ENCODE data around the gene CMTM8.

Gene CMTM8

DNA sequence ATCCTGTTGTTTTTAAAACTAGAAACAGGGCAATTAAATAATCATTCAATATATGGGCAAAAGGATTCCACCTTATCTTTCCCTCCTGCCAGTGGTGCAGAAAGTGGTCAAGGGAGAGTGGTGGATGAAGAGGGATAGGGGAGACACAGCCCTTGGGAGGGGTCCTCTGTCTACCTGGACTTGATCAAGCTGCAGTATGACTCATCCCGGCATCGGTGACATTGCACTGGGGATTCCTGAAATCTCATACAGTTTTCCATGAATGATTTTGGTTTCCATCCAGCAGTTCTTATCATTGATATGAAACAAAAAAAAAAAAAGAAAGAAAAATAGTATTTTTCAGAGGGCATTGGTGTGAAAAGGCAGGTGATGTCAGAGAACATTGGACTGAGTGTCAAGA lies 62.9 kb downstream of the CMTM8 start:
- no peak overlapping the region for H3K27ac Mint-ChIP-seq
- H3K9me3 Mint-ChIP-seq, result no peaks in the 10 kb centered on the region
- no peak for DNase-seq
- H3K27me3 Mint-ChIP-seq, result no peaks in the 10 kb centered on the region
- H3K4me1 Mint-ChIP-seq (ENCODE audit: low read depth), result peaks cover 70% of the 10 kb centered on the region
- no peak overlapping the region for H3K4me3 Mint-ChIP-seq
- H3K36me3 Mint-ChIP-seq (ENCODE audit: low read depth), result no peaks in the 10 kb centered on the region

DNA sequence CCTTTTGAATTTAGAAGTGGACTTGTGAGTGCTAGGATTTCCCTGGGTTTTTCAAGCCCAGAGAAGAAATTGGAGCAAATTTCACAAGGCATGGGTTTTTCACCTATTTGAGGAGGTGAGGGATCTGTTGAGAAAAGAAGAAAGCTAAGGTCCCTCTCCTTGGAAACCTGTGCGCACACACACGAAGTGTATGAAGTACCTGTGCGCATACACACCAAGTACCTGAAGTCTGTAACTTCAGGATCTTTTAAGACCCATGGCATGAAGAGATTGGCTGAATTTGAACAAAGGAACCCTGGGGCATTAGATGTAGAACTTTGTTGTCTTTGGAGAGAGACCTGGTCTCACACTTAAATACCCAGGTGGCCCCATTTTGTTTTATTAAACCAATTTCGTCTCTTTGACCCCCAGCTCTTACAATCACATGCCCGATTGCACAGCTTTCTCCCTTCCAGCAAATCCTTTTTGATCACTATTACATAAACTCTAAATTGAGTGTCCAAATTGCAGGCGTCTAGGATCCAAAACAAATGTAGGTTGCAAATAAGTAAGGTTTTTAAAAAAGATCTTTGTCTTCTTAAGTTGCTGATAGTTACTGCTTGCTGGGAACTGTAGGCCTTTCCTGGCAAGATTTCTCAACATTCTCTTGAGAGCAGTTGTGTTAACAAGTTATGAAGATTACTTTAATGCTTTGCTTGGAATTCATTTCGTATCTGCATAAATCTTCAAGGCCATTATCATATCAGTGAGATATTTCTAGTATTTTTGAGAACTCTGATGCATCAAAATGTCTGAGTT lies 64.3 kb downstream of the CMTM8 start:
- Mint-ChIP-seq H3K27ac (peak overlapping the region; percentile 81), H3K4me3 (peak overlapping the region; percentile 59), H3K27me3 (no peaks in the 10 kb centered on the region), H3K9me3 (no peaks in the 10 kb centered on the region), H3K36me3 (ENCODE audit: low read depth) (no peaks in the 10 kb centered on the region), H3K4me1 (ENCODE audit: low read depth) (peaks cover 61% of the 10 kb centered on the region)
- no peak for DNase-seq

DNA sequence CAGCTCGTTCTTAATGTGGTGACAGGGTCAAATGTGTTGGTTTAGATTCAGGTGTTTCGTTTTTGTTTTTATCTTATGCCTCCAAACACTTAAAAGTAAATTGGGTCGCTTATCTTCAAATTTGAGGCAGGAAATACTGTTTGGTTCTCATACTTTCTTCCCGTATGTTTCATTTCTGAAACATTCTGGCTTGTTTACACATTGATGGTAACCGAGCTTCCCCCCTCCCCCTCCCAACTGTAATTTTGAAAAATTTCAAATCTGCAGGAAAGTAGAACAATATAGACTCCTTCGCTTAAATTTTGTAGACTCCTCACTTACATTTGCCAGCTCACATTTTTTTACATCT lies 64.9 kb downstream of the CMTM8 start:
- no peak for DNase-seq
- H3K36me3 Mint-ChIP-seq (ENCODE audit: low read depth), result no peaks in the 10 kb centered on the region
- no peaks in the 10 kb centered on the region for H3K27me3 Mint-ChIP-seq
- H3K9me3 Mint-ChIP-seq, result no peaks in the 10 kb centered on the region
- H3K4me1 Mint-ChIP-seq (ENCODE audit: low read depth), result peaks cover 59% of the 10 kb centered on the region
- peak overlapping the region; percentile 81 for H3K27ac Mint-ChIP-seq
- peak overlapping the region; percentile 59 for H3K4me3 Mint-ChIP-seq

DNA sequence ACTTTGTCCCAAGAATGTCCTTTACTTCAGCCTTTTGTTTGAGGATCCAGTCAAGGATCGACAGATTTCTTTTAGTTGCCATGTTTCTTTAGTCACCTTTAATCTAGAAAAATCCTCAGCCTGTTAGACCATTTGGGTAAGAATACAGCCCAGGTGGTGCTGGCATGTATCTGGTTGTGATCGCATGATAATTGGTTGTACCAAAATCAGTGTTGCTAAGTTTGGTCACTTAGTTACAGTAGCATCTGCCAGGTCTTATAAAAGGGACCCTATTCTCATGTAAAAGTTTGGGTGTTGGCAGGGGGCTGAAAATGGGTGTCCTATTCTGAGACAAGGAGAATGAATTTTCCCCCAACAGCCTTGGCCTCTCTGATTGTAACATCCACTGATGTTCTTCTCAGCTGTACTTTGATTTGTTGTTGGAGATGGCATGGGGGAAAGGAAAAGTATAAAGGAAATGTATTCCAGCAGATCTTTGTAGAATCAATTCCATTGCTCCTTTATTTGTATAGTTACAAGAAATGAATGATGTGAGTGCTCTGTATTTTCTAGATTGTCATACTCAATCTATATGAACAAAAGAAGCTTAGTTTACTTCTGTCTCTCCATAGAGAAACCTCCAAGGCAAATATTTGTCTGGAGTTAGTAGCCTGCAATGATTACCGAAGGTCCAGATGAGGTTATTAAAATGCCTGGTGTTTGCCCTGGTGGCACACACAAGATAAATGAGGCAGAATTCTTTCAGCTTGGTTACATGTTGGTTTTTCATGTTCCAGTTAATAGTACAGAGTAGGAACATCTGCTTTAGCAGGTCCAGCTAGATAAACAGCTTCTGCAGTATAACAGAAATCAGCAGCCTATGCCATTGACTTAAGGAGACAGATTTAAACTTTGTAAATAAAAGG lies 65.7 kb downstream of the CMTM8 start:
- DNase-seq, result no peak
- Mint-ChIP-seq H3K9me3 (no peaks in the 10 kb centered on the region), H3K27me3 (no peaks in the 10 kb centered on the region), H3K36me3 (ENCODE audit: low read depth) (no peaks in the 10 kb centered on the region), H3K4me3 (no peak overlapping the region), H3K4me1 (ENCODE audit: low read depth) (peaks cover 58% of the 10 kb centered on the region), H3K27ac (peak overlapping the region; percentile 57)

DNA sequence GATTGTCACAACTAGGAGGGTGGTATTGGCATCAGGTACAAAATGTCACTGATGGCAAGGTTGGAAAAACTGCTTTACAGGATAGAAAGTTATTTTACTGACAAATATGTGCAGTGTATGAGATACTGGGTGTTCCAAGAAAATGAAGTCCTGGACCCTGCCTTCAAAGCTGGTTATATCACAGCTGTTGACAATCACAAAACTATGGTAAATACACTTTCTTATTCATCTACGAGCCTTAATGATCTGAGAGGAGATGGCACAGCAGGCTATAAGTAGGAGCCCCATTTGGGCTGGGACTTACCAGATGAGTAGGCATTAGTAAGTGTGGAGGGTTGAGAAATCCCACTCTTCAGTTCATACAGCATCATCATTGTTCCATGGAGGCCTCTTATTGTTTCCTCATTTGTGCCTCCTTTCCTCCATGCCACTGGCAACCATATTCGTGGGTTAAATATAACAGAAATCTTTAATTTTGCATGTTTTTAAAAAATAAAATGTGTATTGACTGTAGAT lies 66.9 kb downstream of the CMTM8 start:
- DNase-seq, result no peak
- Mint-ChIP-seq H3K4me1 (ENCODE audit: low read depth) (peaks cover 54% of the 10 kb centered on the region), H3K4me3 (no peak overlapping the region), H3K27me3 (no peaks in the 10 kb centered on the region), H3K27ac (no peak overlapping the region), H3K36me3 (ENCODE audit: low read depth) (no peaks in the 10 kb centered on the region), H3K9me3 (no peaks in the 10 kb centered on the region)

DNA sequence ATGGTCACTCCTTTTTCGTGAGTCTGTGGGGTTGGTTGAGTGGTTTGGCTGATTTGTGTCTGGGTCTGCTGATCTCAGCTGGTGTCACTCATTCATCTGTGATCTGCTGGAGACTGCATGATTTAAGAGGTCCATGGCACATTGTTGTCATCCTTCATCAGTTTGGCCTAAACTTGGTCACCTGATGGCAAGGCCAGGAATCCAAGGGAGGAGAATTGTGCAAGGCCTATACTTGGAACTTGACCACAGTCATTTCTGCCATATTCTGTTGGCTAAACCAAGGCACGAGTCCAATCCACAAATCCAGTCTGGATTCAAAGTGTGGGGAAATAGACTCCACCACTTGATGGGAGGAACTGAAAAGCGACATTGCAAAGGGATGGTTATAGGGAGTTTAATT lies 67.6 kb downstream of the CMTM8 start:
- DNase-seq, result no peak
- Mint-ChIP-seq H3K4me3 (no peak overlapping the region), H3K27me3 (no peaks in the 10 kb centered on the region), H3K27ac (no peak overlapping the region), H3K4me1 (ENCODE audit: low read depth) (peaks cover 51% of the 10 kb centered on the region), H3K36me3 (ENCODE audit: low read depth) (no peaks in the 10 kb centered on the region), H3K9me3 (no peaks in the 10 kb centered on the region)

DNA sequence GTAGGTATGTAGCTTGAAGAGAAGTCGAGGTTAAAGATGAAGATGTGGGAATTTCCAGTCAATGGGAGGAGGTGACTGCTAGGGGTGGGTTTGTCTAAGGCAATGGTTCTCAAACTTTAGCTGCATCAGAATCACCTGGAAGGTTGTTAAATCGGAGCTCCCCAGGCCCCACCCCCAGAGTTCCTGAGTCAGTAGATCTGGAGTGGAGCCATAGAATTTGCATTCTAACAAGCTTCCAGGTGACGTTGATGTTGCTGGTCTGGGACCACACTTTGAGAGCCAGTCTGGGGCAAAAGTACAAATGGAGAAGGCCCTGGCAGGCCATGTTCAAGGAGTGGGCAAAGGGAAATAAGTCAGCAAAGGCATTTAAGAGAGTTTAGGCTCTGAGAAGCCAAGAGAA lies 69.1 kb downstream of the CMTM8 start:
- Mint-ChIP-seq H3K4me1 (ENCODE audit: low read depth) (peaks cover 48% of the 10 kb centered on the region), H3K27me3 (no peaks in the 10 kb centered on the region), H3K27ac (no peak overlapping the region), H3K4me3 (no peak overlapping the region), H3K36me3 (ENCODE audit: low read depth) (no peaks in the 10 kb centered on the region), H3K9me3 (no peaks in the 10 kb centered on the region)
- DNase-seq, result no peak

DNA sequence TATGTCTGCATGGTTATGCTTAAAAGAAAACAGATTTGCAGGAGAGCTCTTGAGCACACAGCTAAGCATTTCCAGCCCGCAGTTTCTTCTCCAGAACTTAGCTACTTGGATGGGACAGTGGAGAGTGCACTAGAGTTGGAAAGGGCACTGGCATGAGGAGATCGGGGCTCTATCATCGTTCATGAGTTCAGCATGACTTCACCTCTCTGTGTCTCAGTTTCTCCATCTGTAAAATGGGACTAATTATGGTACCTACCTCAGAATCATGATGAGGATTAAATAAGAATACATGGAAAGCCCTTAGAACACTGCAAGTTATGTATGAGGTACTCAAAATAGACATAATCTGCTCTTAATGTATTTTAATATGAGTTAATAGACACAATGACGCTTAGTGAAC lies 69.9 kb downstream of the CMTM8 start:
- no peak overlapping the region for H3K4me3 Mint-ChIP-seq
- no peaks in the 10 kb centered on the region for H3K27me3 Mint-ChIP-seq
- peaks cover 47% of the 10 kb centered on the region for H3K4me1 Mint-ChIP-seq (ENCODE audit: low read depth)
- H3K27ac Mint-ChIP-seq, result no peak overlapping the region
- DNase-seq, result no peak
- H3K36me3 Mint-ChIP-seq (ENCODE audit: low read depth), result no peaks in the 10 kb centered on the region
- no peaks in the 10 kb centered on the region for H3K9me3 Mint-ChIP-seq

DNA sequence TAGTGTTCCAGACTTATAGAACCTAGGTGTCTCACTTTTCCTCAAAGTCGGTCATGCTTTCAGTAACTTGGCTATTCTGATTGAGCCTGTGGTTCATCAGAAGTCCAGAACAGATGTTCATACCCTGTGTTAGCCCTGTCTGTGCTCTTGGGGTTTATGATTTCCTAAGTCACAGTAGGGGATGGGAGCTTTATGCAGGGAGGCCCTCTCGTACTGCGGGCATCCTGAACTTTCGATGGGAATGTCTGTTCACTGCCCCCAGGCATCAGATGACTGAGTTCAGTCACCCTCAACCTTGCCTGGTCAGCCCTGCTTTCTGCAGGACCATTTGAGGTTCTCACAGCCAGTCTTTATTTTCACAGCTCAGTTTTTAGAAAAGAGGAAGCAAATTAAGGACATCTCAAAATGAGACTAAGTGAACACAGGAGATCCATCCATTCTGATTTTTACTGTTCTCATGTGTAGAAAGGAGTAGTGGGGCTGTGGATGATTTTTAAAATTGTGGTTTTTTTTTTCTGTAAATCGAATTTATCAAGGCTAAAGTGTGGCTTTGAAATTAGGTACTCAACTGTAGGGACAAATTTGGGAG lies 71.3 kb downstream of the CMTM8 start:
- DNase-seq, result no peak
- no peak overlapping the region for H3K4me3 Mint-ChIP-seq
- no peak overlapping the region for H3K27ac Mint-ChIP-seq
- no peaks in the 10 kb centered on the region for H3K27me3 Mint-ChIP-seq
- H3K36me3 Mint-ChIP-seq (ENCODE audit: low read depth), result no peaks in the 10 kb centered on the region
- H3K9me3 Mint-ChIP-seq, result no peaks in the 10 kb centered on the region
- peaks cover 47% of the 10 kb centered on the region for H3K4me1 Mint-ChIP-seq (ENCODE audit: low read depth)

DNA sequence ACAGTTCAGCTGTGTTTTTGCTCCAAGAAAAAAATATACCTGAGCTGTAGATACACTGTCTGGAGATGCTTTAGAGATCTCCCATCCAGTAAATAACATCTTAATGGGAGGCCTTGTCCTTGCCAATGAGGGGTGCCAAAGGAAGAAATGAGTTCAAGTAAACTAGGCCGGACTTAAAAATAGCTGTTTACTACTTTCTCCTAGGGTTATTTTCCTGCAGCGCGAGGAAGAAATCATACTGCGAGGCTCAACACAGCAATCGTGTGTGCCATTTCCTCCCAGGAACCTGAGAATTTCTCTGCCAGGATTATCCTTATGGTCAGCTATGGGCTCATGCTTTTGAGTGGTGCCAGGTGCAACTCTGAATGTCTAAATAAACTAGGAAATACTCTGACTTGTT lies 71.9 kb downstream of the CMTM8 start:
- Mint-ChIP-seq H3K27me3 (no peaks in the 10 kb centered on the region), H3K36me3 (ENCODE audit: low read depth) (no peaks in the 10 kb centered on the region), H3K27ac (no peak overlapping the region), H3K4me3 (no peak overlapping the region), H3K9me3 (no peaks in the 10 kb centered on the region), H3K4me1 (ENCODE audit: low read depth) (peaks cover 42% of the 10 kb centered on the region)
- DNase-seq, result no peak

DNA sequence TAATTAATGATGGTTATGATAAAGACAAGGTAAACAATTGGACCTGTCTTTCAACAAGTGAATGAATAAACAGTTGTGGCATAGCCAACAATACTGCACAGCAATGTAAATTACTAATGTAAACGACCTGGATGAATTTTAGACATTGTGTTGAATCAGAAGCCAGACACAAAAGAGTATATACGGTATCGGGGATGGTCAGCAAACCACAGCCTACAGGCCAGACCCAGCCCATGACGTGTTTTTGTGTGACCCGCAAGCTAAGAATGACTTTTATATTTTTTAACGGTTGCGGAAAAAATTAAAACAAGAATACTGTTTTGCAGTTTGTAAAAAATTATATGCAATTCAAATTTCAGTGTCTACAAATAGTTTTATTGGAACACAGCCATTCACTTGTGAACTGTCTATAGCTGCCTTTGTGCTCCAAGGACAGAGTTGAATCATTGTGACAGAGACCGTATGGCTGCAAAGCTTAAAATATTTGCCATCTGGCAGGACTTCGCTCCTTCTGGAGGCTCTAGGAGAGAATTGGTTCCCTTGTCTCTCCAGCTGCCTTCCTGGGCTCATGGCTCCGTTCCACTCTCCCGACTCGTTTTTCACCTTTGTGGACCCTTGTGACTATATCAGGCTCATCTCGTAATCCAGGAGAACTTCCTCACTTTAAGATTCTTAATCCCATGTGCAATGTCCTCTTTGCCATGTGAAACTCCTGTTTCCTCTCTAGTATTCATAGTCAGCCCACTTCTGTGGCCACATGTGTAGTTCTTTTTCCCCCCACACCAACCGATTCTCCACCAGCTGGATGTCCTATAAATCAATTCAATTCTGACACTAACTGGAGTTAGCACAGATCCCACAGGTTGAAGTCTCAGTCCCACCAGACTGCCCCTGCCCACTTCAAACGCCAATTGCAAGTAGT lies 72.7 kb downstream of the CMTM8 start:
- H3K9me3 Mint-ChIP-seq, result no peaks in the 10 kb centered on the region
- no peak for DNase-seq
- no peaks in the 10 kb centered on the region for H3K27me3 Mint-ChIP-seq
- no peak overlapping the region for H3K4me3 Mint-ChIP-seq
- peaks cover 35% of the 10 kb centered on the region for H3K4me1 Mint-ChIP-seq (ENCODE audit: low read depth)
- no peaks in the 10 kb centered on the region for H3K36me3 Mint-ChIP-seq (ENCODE audit: low read depth)
- H3K27ac Mint-ChIP-seq, result no peak overlapping the region

DNA sequence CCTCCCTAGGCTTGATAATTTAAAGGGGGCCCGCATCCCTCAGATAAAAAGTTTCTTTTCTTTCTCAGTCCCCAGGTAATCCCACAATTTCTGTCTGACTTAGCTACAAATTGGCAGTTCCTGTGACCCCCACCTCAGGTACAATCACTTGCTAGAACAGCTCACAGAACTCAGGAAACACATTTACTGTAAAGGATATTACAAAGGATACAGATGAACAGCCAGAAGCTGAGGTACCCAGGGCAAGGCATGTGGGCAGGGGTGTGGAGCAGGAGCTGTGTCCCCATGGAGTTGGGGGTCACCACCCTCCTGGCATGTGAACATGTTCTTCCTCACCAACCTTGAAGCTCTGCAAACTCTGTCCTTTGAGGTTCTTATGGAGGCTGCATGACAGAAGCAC lies 73.8 kb downstream of the CMTM8 start:
- Mint-ChIP-seq H3K9me3 (no peaks in the 10 kb centered on the region), H3K27ac (no peak overlapping the region), H3K4me1 (ENCODE audit: low read depth) (peaks cover 34% of the 10 kb centered on the region), H3K36me3 (ENCODE audit: low read depth) (no peaks in the 10 kb centered on the region), H3K27me3 (no peaks in the 10 kb centered on the region), H3K4me3 (no peak overlapping the region)
- DNase-seq, result no peak

DNA sequence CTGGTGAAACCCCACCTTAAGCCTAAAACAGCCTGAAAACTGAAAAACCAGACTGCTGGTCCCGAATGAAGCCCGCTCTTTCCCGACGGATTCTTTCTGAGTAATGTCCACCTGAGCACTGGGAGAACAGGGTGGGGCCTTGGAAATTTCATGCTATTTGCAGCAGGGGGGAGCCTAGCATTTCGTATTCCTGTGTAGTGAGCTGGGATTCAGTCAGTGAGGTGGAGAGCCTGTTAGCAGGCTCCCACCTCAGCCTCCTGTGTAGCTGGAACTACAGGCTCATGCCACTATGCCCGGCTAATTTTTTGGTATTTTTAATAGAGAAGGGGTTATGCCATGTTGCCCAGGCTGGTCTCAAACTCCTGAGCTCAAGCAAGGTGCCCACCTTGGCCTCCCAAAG lies 74.7 kb downstream of the CMTM8 start:
- H3K36me3 Mint-ChIP-seq (ENCODE audit: low read depth), result no peaks in the 10 kb centered on the region
- no peak for DNase-seq
- H3K4me3 Mint-ChIP-seq, result no peak overlapping the region
- H3K4me1 Mint-ChIP-seq (ENCODE audit: low read depth), result peaks cover 32% of the 10 kb centered on the region
- H3K9me3 Mint-ChIP-seq, result no peaks in the 10 kb centered on the region
- H3K27ac Mint-ChIP-seq, result no peak overlapping the region
- no peaks in the 10 kb centered on the region for H3K27me3 Mint-ChIP-seq

Measured in activated T-cell treated with anti-CD3 and anti-CD28 coated beads, Interleukin-2, amount 50 U/mL, for 24 hours (primary cell).